ENCODE results near the gene SLC35G2.

DNA sequence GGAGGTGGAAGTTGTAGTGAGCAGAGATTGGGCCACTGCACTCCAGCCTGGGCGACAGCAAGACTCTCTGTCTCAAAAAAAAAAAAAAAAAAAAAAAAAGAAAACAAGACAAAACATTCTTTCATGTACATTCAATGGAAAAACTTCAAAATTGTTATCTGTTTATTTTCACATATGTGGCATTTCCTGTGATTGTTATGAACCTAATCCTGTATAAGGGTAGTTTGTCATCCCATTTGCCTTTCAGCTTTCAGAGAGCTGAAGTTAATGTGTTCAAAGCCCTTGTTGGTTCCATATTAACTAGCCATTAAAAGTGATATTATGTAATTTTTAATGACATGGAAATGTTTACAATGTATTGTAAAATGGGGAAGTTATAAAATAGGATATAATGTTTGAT, 25.8 kb downstream of the SLC35G2 start:
- TF ChIP-seq, protein P1, sequence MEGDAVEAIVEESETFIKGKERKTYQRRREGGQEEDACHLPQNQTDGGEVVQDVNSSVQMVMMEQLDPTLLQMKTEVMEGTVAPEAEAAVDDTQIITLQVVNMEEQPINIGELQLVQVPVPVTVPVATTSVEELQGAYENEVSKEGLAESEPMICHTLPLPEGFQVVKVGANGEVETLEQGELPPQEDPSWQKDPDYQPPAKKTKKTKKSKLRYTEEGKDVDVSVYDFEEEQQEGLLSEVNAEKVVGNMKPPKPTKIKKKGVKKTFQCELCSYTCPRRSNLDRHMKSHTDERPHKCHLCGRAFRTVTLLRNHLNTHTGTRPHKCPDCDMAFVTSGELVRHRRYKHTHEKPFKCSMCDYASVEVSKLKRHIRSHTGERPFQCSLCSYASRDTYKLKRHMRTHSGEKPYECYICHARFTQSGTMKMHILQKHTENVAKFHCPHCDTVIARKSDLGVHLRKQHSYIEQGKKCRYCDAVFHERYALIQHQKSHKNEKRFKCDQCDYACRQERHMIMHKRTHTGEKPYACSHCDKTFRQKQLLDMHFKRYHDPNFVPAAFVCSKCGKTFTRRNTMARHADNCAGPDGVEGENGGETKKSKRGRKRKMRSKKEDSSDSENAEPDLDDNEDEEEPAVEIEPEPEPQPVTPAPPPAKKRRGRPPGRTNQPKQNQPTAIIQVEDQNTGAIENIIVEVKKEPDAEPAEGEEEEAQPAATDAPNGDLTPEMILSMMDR (IDR thresholded peaks at IDR 0.05): no peak
- TF ChIP-seq POLR2A (IDR thresholded peaks at IDR 0.05; ENCODE audit: low read depth): no peak
